ENCODE measurements around the gene LAMC1. TPM values are rescaled to one million over a fixed set of nuclear protein-coding genes. Genes with fewer than 3 reads are reported as not detected.

LAMC1 gene
- total and polyA plus RNA-seq, 12 donors = 22.1 to 160 (median 115) TPM

DNA sequence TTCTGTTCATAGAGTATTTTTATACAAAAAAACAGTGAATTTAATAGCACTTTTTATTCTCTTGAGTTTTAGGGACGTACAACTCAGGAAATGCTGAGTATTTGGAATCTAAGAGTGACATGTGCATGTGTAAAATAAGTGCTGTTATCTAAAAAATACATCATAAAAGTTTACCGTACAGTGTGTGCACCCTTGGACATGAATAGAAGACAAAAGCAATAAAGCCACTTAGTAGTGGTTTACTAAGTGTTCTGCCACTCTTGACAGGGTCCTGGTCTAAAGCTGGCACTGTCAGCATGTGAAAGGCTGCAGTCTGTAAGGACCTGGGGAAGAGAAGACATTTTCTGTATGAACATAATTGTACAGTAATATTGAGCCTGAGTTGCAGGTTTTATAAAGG, 51.0 kb downstream of the LAMC1 start:
- Histone ChIP-seq H3K27ac (peak overlapping the region in 3 of 10 donors; percentile 15 to 62 (median 22)), H3K27me3 (no peaks in the 10 kb centered on the region), H3K4me1 (peaks cover 11 to 100% (median 92%) of the 10 kb centered on the region in 9 donors), H3K4me3 (no peak overlapping the region), H3K36me3 (no peaks in the 10 kb centered on the region), H3K9me3 (no peaks in the 10 kb centered on the region)
- intact Hi-C loops (cut with DNase I) = loop anchor here in 1 of 10 donors (10.0 kb wide), 1 partner anchor 49 kb away; the partner anchor contains the start of gene LAMC1
- TF ChIP-seq, protein P1, sequence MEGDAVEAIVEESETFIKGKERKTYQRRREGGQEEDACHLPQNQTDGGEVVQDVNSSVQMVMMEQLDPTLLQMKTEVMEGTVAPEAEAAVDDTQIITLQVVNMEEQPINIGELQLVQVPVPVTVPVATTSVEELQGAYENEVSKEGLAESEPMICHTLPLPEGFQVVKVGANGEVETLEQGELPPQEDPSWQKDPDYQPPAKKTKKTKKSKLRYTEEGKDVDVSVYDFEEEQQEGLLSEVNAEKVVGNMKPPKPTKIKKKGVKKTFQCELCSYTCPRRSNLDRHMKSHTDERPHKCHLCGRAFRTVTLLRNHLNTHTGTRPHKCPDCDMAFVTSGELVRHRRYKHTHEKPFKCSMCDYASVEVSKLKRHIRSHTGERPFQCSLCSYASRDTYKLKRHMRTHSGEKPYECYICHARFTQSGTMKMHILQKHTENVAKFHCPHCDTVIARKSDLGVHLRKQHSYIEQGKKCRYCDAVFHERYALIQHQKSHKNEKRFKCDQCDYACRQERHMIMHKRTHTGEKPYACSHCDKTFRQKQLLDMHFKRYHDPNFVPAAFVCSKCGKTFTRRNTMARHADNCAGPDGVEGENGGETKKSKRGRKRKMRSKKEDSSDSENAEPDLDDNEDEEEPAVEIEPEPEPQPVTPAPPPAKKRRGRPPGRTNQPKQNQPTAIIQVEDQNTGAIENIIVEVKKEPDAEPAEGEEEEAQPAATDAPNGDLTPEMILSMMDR (IDR thresholded peaks at IDR 0.05) = no peak
- no peak for ATAC-seq
- no peak for DNase-seq
- WGBS, 2 donors = 9 to 12% methylated on average over 2 of the region's 2 CpGs

DNA sequence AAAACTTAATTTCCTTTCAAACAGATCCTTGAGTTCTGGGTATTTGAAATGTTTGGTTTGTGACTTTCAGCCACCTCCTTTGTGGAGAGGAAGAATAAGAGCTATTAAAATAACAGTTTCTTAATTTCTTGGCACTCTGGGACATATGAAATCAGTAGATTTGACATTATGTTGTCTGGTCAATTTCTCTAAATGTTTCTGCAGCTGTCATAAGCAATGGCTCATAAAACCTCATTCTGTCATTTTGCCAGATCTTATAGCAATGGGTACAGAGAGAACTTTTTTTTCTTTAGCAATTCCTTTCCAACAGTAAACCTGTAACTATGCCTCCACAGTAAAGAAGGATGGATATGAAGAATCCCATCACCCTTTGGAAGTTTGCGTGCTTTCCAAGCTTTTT, 52.6 kb downstream of the LAMC1 start:
- ATAC-seq (no peak), DNase-seq (no peak)
- Histone ChIP-seq H3K27ac (peak overlapping the region in 5 of 10 donors; percentile 5 to 62 (median 12)), H3K36me3 (no peaks in the 10 kb centered on the region), H3K9me3 (no peaks in the 10 kb centered on the region), H3K27me3 (no peaks in the 10 kb centered on the region), H3K4me3 (no peak overlapping the region), H3K4me1 (peaks cover 13 to 100% (median 93%) of the 10 kb centered on the region in 9 donors)
- 67 to 79% methylated on average over 1 of the region's 1 CpG for WGBS, 2 donors
- intact Hi-C loops (cut with DNase I) = loop anchor here in 2 of 10 donors (5.0 to 10.0 kb wide), 2 partner anchors 39 to 51 kb away; partner anchors contain the start of gene LAMC1 (in 1 of the 2)
- TF ChIP-seq, protein P1 (IDR thresholded peaks at IDR 0.05) = no peak

DNA sequence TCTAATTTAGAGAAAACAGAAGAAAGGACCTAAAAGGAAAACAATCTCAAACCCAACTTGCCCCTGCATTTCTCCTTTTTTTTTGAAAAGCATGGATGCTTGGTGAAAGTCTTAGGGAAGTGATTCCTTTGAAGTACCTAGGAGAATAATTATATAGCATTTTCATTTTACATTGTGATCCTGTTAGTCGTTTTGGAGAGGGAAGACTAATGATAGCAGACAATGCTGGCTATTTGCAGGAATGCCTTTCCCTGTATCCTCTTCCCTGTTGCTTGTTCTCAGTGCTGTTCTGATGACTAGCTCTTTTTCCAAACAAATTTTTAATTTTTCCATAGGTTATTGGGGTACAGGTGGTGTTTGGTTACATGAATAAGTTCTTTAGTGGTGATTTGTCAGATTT, 53.9 kb downstream of the LAMC1 start:
- 3 to 23% methylated on average over 1 of the region's 1 CpG for WGBS, 2 donors
- intact Hi-C loops (cut with DNase I) = loop anchor here in 2 of 10 donors (5.0 to 10.0 kb wide), 2 partner anchors 40 to 52 kb away; partner anchors contain the start of gene LAMC1 (in 1 of the 2)
- peak overlapping the region in 1 of 10 donors; percentile 62 for H3K27ac ChIP-seq

DNA sequence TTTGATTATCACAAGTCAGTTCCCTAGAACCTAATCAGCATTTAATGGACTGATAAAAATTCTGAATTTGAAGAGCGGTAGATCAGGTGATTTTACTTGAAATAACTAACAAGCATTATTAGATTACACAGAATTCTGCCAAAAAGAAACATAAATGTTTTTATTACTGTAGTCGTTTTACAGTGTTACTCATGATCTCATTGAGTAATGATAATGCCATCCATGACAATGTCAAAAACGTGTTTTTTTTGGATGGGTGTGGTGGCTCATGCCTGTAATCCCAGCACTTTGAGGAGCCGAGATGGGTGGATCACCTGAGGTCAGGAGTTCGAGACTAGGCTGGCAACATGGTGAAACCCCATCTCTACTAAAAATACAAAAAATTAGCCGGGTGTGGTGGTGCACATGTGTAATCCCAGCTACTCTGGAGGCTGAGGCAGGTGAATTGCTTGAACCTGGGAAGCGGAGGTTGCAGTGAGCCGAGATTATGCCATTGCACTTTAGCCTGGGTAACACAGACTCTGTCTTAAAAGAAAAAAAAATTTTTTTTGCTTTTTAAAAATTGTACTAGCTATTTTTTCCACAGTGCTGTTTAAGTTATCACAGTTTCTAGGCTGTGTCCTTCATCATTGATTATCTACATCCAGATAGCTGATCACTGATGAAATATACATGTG, 56.6 kb downstream of the LAMC1 start:
- intact Hi-C loops (cut with DNase I) = loop anchor here in 2 of 10 donors (5.0 to 10.0 kb wide), 2 partner anchors 43 to 55 kb away; partner anchors contain the start of gene LAMC1 (in 1 of the 2)
- Histone ChIP-seq H3K4me3 (no peak overlapping the region), H3K27ac (peak overlapping the region in 4 of 10 donors; percentile 0 to 65 (median 53)), H3K9me3 (no peaks in the 10 kb centered on the region), H3K4me1 (peaks cover 4 to 91% (median 67%) of the 10 kb centered on the region in 9 donors), H3K36me3 (no peaks in the 10 kb centered on the region), H3K27me3 (no peaks in the 10 kb centered on the region)
- no peak for ATAC-seq
- no peak for DNase-seq
- 74 to 79% methylated on average over 8 of the region's 8 CpGs for WGBS, 2 donors
- TF ChIP-seq, protein P1 (IDR thresholded peaks at IDR 0.05) = no peak

More for the DNA sequence above, 53.9 kb downstream of the LAMC1 start:
- no peak overlapping the region for H3K4me3 ChIP-seq
- TF ChIP-seq, protein P1 (IDR thresholded peaks at IDR 0.05) = no peak
- ATAC-seq = no peak
- H3K9me3 ChIP-seq = no peaks in the 10 kb centered on the region
- H3K36me3 ChIP-seq = no peaks in the 10 kb centered on the region
- peaks cover 8 to 100% (median 90%) of the 10 kb centered on the region in 9 donors for H3K4me1 ChIP-seq
- no peaks in the 10 kb centered on the region for H3K27me3 ChIP-seq
- no peak for DNase-seq
